Glutamatergic neuron (in vitro differentiated cells): ENCODE measurements around the gene CDH19. TPM values are rescaled to one million over a fixed set of nuclear protein-coding genes. Genes with fewer than 3 reads are reported as not detected.

Experiments
- DNase-seq: peaks from one replicate; pipeline ENCODE4 v3.0.0; 2022
- H3K27ac Mint-ChIP-seq: one replicate; pipeline ENCODE4 v1.8.0; 2020; ENCODE audit warnings: mild to moderate bottlenecking, mixed read lengths, inconsistent platforms; ENCODE audit not compliant: unreplicated experiment
- H3K27me3 Mint-ChIP-seq: one replicate; pipeline ENCODE4 v1.8.0; 2020; ENCODE audit warnings: mild to moderate bottlenecking, moderate library complexity, mixed read lengths, inconsistent platforms; ENCODE audit not compliant: unreplicated experiment
- H3K36me3 Mint-ChIP-seq: one replicate; pipeline ENCODE4 v1.8.0; 2020; ENCODE audit warnings: mild to moderate bottlenecking, mixed read lengths, inconsistent platforms; ENCODE audit not compliant: unreplicated experiment
- H3K4me1 Mint-ChIP-seq: one replicate; pipeline ENCODE4 v1.8.0; 2020; ENCODE audit warnings: mild to moderate bottlenecking, low read depth, mixed read lengths, inconsistent platforms; ENCODE audit not compliant: unreplicated experiment
- H3K4me3 Mint-ChIP-seq: one replicate; pipeline ENCODE4 v1.8.0; 2020; ENCODE audit warnings: mild to moderate bottlenecking, mixed read lengths, inconsistent platforms; ENCODE audit not compliant: unreplicated experiment
- H3K9me3 Mint-ChIP-seq: one replicate; pipeline ENCODE4 v1.8.0; 2020; ENCODE audit warnings: mild to moderate bottlenecking, moderate library complexity, mixed read lengths, inconsistent platforms; ENCODE audit not compliant: unreplicated experiment
- CTCF ChIP-seq: fragments of 200-600 bp; sonication (generic); IDR thresholded peaks from one replicate; pipeline ENCODE4 v1.5.0; 2021; ENCODE audit not compliant: partially characterized antibody, unreplicated experiment
- total RNA-seq: library from RNA; stranded (reverse); fragmentation: NEBNext Ultra II Directional; extraction: Animal tissue kit (Norgen Biotek cat#: 25700); gene quantifications from one replicate; pipeline ENCODE4 v1.2.1, GENCODE V29; 2021; ENCODE audit not compliant: unreplicated experiment

CDH19 gene
- total RNA-seq, 1 donor from 2014 or later = not detected

GRCh38 chr18:66575263-66575662 is 28.6 kb downstream of the CDH19 start:
- no peaks in the 10 kb centered on the region for H3K9me3 Mint-ChIP-seq
- H3K27me3 Mint-ChIP-seq = no peaks in the 10 kb centered on the region
- no peaks in the 10 kb centered on the region for H3K4me1 Mint-ChIP-seq
- no peaks in the 10 kb centered on the region for H3K36me3 Mint-ChIP-seq
- no peak overlapping the region for H3K27ac Mint-ChIP-seq
- TF ChIP-seq CTCF = no peak
- no peak overlapping the region for H3K4me3 Mint-ChIP-seq
- no peak for DNase-seq

DNA sequence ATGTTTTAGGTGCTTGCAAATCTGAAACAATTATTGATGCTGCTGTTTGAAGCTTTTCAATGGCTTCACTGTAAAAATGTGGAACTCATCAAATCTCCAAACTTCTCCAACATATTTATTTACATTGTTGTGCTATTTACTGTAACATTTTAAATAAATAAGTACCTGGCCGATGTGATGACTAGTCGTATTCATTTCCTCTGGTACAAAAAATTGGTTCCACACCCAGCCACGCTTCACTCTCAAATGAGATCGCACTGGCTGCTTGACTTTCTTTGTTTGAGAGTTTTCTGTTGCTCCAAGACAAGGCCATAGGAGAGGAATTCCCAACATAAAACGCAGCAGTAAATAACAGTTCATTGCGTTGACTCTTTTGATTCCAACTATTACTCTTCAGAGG is 32.0 kb downstream of the CDH19 start:
- Mint-ChIP-seq H3K4me1 (no peaks in the 10 kb centered on the region), H3K27me3 (no peaks in the 10 kb centered on the region), H3K27ac (no peak overlapping the region), H3K4me3 (no peak overlapping the region), H3K9me3 (no peaks in the 10 kb centered on the region), H3K36me3 (no peaks in the 10 kb centered on the region)
- no peak for DNase-seq
- no peak for TF ChIP-seq CTCF

DNA sequence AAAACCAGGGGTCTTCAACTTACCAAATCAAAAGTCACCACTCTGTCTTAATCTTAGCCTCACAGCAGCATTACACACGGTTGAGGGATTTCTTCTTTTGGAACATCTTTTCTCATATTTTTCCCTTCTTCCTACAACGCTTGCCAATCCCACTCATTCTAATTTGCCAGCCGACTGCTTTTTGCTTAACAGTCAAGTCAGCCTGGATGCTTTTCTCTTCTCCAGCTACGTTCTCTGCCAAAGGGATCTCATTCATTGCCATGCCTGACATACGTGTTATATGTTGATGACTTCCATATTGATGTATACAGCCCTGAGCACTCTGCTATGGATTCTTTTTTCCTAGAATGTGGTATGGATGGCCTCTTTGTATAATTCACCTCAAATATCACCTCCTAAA is 37.3 kb downstream of the CDH19 start:
- no peaks in the 10 kb centered on the region for H3K9me3 Mint-ChIP-seq
- no peak overlapping the region for H3K27ac Mint-ChIP-seq
- TF ChIP-seq CTCF = no peak
- H3K4me1 Mint-ChIP-seq = no peaks in the 10 kb centered on the region
- no peaks in the 10 kb centered on the region for H3K27me3 Mint-ChIP-seq
- H3K36me3 Mint-ChIP-seq = no peaks in the 10 kb centered on the region
- no peak for DNase-seq
- no peak overlapping the region for H3K4me3 Mint-ChIP-seq

- DNase-seq = no peak
- TF ChIP-seq CTCF = no peak
- H3K4me1 Mint-ChIP-seq = no peaks in the 10 kb centered on the region
- H3K27ac Mint-ChIP-seq = no peak overlapping the region
- H3K36me3 Mint-ChIP-seq = no peaks in the 10 kb centered on the region
- H3K27me3 Mint-ChIP-seq = no peaks in the 10 kb centered on the region
- H3K9me3 Mint-ChIP-seq = no peaks in the 10 kb centered on the region
- no peak overlapping the region for H3K4me3 Mint-ChIP-seq
Observed at GRCh38 chr18:66564236-66564635, 39.7 kb downstream of the CDH19 start.

GRCh38 chr18:66562279-66562678 is 41.6 kb downstream of the CDH19 start:
- Mint-ChIP-seq H3K9me3 (no peaks in the 10 kb centered on the region), H3K36me3 (no peaks in the 10 kb centered on the region), H3K4me1 (no peaks in the 10 kb centered on the region), H3K27ac (no peak overlapping the region), H3K27me3 (no peaks in the 10 kb centered on the region), H3K4me3 (no peak overlapping the region)
- DNase-seq = no peak
- no peak for TF ChIP-seq CTCF
